Middle frontal gyrus (tissue), 1 donor: ENCODE measurements around the gene BUD13.

Experiments used
- DNase-seq: peaks from one replicate; pipeline ENCODE4 v3.0.0-alpha.2; 2015; ENCODE audit warnings: low spot score; ENCODE audit errors: extremely low spot score

Gene BUD13

DNA sequence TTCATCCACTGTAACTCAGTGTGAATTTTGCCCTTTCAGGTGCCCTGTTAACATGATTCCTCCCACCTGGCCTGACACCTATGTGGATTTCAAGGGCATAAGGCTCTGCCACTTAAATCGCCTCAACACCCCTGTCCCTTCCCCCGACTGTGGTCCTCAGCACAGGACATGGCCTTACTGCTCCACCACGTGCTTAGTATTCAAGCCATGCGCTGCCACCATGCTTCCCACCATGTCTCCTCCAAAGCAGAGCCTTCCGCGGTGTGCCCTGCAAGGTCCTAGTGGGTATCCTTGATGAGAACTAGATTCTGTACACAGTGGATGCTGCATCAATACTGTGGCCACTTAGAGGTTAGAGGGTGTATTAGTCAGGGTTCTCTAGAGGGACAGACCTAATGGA is 51.9 kb downstream of the BUD13 start:
- DNase-seq, result no peak

DNA sequence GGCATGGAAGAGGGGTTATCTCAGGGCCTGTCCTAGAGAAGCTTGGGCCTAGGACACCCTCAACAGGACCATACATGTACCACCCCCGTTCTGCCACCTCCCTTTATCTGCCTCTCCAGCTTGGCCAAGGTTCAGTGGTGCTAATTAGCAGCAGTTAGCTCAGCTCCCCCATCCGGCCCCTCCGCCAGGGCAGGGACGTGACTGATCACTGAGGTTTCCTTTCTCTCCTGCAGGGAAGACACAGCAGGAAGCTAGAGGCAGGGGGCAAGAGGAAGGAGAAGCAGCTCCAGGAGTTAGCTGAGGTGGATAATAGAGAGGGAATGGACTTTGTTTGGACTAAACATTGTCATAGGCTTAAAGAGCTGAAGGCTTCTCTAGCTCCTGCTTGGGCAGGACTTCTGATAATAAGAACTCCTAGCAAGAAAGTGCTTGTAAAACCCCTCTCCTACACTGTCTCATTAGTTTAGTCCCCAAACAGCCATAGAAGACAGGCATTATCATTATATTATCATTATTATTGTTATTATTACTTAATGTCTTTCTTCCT is 53.8 kb downstream of the BUD13 start:
- DNase-seq, result no peak

DNA sequence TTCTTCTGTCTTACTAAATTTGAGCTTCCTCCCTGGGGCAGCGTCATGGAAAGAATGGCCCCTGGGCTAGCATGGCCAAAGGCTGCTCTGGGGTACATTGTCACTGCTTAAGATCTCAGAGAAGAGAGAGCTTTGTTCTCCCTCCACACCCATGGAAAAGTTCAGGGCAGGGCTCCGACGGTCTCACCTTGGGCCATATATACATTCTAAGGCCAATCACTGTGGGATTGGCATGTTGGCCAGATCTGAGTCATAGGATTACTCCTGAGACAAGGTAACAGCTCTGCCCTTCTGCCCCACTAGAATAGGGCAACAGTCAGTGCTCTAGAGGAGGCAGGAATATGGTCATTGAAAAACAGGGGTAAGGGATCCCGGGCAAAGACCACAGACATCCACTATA is 56.2 kb downstream of the BUD13 start:
- no peak for DNase-seq

DNA sequence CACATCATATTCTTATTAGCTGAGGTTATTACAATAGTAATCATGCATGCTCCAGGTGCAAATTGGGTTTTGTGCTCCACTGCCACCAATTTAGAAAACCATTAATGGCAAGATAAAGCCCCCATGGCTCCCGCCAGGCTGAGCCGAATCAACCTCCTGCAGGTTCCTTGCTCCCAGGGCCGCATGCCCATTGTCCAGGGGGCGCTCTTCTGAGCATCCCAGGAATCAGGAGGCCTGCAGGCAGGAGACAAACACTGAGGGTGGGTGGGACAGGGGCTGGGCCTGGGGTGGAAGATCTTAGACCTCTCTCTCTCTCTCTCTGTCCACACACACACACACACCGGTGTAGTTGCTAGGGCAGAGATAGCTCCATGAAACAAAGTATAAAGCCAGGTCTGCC is 57.4 kb downstream of the BUD13 start:
- DNase-seq, result no peak

DNA sequence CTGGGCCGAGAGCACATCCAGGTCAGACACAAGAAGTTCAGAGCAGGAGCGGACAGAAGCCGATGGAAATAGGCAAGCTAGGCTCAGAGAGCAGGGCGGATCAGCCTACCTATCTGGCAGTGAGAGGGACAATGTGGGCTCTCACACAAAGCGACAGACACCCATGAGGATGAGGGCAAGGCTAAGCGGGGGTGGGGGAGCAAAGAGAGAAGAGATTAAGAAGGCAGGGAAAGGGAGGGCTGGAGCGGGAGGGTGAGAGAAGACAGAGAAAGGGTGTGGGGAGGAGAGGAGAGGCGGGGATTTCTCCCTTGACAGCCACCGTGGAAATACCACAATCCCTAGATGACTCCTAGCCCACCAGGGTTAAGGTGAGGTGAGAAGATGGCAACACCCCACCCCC is 57.9 kb downstream of the BUD13 start:
- no peak for DNase-seq

DNA sequence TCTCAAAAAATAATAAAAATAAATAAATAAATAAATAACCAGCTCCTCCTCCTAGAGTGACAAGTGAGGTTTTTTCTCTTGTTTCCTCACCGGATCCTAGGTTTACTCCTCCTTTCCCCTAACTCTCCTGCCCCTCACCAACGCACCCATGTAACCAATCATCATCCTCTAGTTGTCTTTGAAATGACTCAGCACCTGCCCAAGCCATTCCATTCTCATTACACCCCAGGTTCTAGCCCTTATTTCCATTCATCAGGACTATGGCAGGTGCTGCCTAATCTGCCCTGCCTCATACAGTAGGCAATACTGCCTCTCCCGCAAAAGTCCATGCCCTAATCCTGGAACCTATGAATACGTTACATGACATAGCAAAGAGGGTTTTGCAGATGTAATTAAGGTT is 60.4 kb downstream of the BUD13 start:
- DNase-seq, result no peak

DNA sequence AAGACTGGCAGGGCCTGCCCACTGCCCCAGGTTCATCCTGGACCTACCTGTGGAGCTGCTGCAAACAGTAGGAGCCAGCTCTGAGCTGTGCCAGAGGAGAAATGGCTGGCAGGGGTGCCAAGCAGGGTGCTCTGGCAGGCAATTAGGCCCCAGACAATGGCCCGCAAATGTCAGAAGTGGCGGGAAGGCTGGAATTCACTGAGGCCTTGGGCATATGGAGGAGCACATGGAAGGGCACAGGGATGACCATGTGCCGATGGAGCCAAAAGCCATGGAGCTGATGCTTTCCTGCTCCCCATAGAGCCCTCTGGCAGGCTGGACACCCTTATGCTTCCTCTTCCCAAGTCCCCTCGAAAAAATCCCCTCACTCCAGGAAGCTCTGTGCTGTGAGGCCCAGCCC is 62.0 kb downstream of the BUD13 start:
- no peak for DNase-seq

DNA sequence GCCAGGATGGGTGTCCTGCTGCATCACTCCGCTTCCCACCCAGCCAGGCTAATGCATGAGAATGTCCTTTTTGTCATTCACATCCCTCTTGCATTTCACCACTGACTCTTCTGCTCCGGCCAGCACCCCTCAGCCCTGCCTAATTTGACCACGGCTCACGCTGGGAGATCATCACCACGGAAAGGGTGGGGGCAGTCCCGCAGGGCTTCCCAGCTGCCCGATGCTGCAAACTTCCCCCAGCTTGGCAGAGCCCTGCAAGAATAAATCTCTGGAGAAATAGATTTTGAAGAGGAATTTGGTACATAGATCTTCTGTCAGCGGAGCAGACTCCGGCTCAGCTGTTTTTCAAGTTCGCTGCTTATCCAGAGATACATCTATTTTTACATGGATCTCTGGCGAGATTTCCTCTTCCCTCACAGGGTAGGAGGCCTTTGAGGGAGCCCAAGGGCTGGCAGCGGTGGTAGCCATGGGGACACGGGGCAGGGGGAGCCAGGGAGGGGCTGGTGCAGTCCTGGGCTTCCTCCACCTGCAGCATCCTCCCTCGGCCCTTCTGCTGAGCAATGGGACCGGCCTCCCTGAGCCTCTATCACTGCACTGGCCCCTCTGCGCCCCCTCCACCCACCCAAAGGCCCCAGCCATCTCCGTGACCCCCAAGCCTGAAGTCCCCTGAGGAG is 62.6 kb downstream of the BUD13 start:
- DNase-seq, result no peak

DNA sequence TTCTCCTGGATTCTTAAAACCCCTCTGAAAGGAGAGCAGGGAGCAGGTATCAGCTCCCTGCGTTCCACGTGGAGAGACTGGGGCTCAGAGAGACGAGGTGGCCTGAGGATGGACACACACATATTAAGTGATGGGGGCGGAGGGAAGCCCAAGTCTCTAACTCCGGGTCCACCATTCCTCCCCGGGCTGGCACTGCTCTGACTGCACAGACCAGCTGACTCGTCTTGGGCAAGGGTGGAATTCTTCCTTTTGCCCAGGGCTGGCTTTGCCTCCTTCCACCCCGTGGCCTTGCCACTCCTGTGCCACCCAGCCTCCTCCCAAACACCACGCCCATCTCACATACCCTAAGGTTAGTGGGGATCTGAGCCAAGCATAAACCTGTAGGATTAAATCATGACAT is 65.0 kb downstream of the BUD13 start:
- no peak for DNase-seq

DNA sequence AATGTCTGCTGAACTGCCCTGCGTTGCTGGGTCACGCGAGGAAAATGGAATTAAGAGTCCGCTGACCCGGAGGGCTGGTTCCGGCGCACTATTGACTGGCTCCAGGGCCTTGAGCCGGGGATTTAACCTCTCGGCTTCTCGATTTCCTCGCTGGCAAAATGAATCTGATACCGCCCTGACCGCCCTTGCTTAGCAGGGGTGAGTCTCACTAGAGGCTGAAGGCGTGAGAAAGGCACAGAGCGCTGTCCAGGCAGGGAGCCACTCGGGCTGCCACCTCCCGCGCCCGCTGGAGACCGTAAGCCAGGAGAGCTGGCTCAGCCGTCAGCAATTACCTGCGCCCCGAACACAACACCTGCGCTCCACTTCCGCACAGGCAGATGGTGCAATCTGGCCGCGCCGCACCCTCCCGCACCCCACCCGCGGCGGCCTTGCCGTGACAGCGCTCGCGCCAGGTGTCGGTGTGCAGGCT is 65.6 kb downstream of the BUD13 start:
- no peak for DNase-seq

DNA sequence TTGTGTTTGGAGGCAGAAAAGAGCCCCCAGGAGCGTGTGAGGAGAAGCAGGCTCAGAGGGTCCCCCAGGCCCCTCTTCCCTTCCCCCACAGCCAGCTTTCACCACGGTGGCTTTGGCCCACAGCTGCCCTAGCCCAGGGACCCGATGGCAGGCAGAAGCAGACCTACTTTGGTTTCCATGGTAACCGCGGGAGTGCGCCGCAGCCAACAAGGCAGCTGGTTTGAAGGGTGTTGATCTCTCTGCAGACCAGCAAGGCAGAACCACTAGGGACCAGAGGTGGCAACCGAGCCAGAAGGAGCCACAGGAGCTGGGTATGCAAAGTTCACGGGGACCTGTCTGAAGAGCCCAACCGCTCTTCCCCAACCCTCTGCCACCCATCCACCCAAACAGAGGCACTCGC is 69.4 kb downstream of the BUD13 start:
- DNase-seq, result no peak

DNA sequence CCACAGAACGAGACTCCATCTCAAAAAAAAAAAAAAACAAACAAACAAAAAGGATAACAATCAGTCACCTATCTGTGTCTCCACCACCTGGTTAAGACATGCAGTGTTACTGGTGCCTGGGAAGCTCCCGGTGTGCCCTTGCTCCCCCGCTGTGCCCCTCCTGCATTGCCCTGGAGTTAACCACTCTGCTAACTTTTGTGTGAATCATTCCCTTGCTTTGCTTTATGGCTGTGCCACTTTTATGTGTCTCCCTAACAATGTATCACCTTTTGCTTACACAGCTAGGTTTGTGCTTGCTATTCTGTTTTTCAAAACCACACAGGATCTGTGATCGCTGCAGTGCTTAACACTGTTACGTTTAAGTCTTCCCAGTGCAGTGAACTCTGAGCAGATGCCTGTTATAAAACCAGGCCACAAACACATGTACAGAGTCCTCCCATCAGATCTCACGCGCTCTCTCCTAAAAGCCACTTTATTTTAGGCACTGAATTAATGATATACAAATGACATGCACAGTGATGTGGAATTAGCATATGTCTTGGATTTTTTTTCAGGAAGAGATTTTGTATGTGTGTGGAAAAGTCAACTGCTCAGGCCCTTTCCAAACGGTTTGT is 69.9 kb downstream of the BUD13 start:
- no peak for DNase-seq

DNA sequence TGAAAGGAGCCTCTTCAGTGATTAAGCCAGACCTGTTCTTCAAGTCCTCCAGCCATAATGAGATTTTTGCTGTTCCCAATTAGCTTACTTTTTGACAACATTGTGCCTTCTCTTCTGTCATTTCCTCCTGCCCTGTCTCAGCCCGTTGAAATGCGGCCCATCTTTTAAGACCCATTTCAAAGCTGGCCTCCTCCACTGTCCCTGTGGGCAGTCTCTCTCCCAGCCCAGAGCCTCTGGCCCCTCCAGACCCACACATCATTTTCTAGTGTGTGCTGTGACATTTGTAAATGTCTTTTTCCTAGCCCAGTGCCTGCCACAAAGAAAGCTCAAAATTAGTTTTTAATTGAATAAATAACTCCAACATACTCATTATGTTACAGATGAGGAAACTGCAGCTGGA is 70.9 kb downstream of the BUD13 start:
- DNase-seq, result no peak

DNA sequence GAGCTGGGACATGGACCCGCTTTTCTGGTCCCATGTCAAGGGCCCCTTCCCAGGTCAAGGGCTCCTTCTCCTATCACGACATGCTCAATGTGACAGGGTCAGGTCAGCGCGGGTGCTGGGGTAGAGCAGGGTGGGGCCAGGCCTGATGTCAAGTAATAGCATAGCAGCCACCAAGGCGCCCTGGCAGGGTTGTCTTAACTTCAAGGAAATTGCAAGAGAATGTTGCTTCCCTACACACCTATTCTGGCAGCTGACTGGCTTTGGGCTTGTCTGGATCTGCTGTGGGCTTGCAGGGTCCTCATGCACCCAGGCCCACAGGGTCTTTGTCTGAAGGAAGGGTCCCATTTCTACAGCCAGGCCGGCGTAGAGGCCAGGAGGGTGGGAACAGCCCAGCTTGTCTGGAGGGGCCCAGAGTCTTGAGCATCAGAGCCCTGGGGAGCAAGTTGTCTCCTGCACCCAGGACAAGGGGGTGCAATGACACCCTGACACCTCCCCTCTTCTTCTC is 71.4 kb downstream of the BUD13 start:
- no peak for DNase-seq

DNA sequence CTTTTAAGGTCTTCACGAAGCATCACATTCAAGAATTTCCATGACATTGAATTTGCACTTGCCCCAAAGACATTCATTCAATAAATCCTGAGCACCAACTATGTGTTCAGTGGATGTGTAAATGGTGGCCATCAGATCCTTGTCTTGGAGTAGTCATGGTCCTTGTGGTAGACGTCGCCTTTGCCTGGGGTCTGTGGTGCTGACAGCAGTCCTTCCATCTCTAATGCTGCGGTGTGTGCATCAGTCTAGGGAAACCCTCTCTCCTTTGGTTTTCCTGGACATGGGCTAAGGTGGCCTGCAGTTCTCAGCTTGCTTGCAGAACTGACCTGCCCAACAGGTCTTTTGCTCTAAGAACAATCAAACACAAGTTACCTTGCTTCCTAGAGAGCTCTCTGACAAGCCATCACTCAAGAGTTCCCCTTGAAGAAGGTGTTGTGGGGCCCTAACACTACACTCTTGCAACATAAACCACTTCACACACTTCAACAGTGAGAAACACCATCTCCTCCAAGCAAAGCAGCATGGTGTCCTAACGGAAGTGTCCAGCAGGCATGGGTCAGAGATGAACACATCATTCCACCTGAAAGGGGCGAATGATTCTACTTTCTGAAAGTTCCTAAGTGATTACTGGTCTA is 72.1 kb downstream of the BUD13 start:
- no peak for DNase-seq
